NCI-H2196 (cell line): ENCODE measurements around the gene ZNF99.
"Not testable (repeated sequence)": the region's sequence is repeated elsewhere in the genome, so short reads cannot be mapped to it uniquely, and the experiment has no call there.

ENCODE experiments used
- DNase-seq: peaks from one replicate; lab custom pipeline; 2025; ENCODE audit not compliant: unreplicated experiment; lab: John Stamatoyannopoulos, UW

The ZNF99 gene

DNA sequence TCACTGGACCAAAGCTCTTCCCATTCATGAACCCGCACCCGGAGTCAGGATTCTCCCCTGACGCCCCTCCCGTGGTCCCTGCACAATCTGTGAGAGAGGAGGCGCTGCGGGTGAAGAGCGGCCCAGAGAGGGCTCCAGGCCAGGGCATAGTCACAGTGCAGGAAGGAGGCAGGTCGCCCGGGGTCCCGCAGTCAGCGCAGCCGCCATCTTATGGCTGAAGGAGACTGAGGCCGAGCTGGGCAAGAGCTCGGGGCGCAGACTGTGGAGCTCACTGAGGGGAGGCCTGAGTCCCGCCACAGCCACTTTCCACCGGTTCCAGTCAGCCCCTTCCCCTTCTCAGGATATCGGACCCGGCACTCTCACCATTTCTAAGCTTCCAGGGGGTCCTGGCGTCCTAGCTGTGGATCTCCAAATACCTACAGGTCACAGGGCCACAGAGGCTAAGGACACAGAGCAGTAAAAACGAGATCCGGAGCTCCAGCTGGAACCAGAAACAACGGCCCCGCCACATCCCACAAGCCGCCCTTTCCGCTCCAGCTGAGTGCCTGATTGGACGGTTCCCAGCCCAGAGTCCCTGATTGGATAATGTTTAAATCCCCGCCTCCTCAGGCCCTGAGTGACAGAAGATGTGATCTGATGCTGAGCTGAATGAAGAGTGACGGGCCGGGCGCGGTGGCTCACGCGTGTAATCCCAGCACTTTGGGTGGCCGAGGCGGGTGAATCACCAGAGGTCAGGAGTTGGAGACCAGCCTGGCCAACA, at the start of gene ZNF99:
Gene ZNF99 (minus strand): TSS at position 501 of the 760 bp plus-strand sequence. CDS start 135 bp downstream, at position 366.
- DNase-seq = no peak

DNA sequence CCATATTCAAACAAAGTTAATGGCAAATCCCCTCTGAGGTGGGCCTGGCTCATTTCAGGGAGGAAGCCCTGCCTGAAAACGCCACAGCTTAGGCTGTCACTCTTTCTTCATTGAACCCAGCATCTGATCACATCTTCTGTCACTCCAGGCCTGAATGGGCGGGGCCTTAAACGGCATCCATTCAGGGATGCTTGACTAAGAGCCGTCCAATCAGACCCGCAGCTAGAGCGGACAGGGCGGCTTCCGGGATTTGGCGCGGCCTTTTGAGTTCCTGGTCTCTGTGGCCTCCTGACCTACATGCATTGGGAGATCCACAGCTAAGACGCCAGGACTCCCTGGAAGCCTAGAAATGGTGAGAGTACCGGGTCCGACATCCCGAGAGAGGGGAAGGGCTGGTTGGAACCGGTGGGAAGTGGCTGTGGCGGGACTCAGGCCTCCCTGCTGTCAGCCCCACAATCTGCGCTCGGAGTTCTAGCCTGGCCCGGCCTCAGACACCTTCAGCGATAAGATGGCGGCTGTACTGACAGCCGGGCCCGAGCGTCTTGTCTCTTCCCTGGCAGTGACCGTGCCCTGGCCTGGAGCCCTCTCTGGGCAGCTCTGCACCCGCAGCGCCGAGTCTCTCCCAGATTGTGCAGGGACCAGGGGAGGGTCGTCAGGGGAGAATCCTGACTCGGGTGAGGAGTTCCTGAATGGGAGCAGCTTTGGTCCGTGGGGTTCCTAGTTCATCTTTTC, 48.2 kb upstream of the ZNF99 start, which contains the start of gene ZNF723:
Gene ZNF723 (plus strand): TSS at position 261 of the 732 bp plus-strand sequence. CDS start 89 bp downstream, at position 350.
- DNase-seq = no peak

DNA sequence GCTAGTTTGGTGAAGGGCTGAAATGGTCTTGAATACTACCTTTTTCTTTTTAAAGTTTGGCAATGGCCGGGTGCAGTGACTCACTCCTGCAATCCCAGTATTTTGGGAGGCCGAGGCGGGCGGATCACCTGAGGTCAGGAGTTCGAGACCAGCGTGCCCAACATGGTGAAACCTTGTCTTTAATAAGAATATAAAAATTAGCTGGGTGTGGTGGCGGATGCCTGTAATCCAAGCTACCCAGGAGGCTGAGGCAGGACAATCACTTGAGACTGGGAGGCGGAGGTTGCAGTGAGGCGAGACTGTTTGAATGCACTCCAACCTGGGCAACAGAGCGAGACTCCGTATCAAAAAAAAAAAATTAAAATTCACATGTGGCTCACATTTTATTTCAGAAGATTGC, 47.3 kb upstream of the ZNF99 start:
- no peak for DNase-seq

DNA sequence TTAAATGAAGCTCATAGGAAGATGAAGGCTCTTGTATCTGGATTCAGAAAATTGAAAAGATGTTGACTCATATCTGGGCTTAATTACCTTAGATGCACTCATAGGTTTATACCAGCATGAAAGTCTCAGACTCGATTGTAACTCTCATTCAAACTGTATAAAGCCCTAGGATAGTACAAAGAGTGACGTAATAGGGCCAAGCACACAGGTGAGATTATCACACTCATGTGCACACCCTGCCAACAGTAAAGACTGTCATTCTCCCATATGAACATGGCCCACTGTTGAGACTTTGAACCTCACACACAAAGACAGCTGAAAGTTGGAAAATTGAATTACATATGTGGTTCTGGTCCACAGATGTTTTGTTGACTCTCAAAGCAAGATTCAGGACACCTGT, 30.2 kb upstream of the ZNF99 start:
- DNase-seq = no peak

DNA sequence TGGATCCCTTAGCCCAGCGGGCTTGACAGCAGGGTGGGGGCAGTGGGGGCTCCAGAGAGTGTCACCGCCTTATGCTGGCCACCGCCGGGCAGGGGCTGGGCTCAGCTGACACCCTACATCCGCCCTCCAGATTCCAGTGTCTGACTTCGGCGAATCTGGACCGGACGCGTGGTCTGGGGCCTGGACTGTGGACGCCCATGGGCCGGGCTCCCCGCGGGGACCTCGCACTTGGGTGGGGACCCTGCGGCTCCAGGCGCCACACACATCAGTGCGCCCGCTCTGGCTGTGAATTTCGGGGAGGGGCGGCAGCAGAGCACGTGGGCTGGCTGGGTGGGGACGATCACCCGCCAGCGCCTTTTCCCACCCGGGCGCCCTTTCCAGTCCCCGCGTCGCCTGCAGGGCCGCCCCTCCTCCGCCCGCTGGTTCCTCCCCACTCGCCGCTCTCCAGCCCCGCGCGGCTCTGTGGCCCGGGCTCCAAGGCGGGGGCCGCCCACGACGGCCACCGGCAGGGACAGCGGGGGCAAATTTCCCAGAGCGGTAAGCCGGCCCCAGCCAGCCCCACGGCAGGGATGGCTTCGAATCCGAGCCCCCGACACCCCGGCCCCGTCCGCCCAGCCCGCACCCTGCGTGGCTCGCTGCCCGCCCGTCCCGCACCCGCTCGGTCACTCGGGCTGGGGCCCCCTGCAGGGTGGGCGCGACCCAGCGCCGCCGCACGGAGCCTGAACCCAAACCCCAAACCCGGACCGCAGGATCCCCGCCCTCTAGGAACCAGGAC, 23.3 kb upstream of the ZNF99 start:
- no peak for DNase-seq

DNA sequence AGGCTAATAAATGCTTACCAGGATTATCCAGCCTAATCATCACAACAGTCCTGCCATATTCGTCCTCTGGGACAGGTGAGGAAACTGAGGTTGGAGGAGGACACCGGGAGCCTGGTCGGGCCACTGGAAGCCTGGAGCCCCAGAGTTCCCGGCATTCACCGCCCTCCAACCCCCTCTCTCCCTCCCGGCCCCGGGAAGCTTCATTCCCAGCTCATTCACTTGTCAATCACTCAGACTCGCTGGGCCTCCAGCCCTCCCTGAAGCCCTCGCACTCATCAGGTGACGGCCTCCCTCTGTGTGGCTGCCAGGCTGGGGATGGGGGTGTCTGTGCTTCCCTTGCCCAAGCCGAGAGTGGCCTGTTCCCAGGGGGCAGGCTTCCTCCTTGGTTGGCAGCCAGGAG, 22.5 kb upstream of the ZNF99 start:
- no peak for DNase-seq

DNA sequence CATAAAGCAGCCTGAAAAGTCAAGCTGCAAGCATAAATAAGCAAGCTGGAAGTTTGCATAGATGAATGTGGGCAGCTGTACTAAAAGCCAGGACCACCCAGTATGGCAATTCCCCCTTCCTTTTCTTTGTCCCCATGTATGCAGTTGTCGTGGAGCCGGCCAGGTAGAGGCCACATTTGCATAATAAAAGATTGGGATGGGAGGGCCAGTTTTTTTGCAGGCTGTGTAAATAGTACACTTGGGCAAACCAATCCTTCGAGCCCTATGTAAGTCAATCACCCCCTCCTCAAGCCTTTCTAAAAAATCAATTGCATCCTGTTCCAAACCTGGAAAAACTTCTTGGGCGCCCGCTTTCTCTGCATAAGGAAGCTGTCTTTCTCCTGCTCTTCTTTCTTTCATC, 13.1 kb upstream of the ZNF99 start:
- DNase-seq = no peak

DNA sequence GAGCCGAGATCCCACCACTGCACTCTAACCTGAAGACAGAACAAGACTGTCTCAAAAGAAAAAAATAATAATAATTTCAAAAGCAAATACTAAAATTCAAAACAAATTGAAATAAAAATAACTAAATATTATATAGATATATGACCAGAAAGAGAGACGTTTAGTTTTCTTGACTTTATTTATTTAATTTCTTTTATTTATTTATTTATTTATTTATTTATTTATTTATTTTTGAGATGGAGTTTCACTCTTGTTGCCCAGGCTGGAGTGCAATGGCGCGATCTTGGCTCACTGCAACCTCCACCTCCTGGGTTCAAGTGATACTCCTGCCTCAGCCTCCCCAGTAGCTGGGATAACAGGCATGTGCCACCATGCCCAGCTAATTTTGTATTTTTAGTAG, 8.9 kb upstream of the ZNF99 start:
- DNase-seq = not testable (repeated sequence)

DNA sequence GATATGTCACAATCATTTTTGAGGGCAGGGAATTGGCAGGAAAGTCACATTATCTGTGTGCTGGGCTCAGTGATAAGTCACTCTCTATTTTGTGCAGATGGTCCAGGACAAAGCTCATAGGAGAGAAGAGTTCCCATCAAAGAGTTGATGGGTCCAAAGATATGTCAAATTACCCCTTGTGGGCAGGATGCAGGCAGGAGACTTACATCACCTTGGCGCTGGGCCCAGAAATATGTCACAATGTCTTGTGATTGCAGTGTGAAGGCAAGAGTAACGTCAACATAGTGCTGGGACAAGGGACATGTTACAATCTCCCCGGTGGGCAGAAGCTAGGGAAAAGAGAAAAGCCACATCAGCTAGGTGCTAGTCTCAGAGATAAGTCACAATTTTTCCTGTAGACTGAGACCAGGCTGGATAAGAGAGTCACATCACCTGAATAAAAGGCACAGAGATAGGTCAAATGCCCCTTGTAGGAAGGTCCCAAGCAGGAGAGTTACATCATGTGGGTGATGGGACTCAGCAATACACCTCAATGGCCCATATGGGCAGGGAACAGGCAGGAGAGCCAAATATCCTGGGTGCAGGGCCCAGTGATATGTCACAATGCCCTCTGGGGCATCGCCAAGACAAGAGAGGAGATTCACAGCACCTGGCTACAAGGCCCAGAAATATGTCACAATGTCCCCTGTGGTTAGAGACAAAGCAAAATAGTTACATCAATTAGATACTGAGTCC, 47.9 kb downstream of the ZNF99 start:
- no peak for DNase-seq

DNA sequence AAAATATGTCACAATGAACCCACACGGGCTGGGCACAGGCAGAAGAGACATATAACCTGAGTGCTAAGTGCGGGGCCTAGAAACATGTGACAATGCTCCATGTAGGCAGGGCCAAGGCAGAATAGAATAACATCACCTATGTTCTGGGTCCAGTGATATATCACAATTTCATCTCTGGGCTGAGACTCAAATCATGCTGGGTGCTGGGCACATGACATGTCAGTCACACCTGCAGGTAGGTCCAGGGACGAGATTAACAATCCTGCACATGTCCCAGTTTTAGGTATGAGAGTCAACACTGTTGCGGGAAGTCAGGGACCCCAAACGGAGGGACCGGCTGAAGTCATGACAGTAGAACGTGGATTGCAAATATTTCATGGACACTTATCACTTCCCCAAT, 50.3 kb downstream of the ZNF99 start:
- no peak for DNase-seq

DNA sequence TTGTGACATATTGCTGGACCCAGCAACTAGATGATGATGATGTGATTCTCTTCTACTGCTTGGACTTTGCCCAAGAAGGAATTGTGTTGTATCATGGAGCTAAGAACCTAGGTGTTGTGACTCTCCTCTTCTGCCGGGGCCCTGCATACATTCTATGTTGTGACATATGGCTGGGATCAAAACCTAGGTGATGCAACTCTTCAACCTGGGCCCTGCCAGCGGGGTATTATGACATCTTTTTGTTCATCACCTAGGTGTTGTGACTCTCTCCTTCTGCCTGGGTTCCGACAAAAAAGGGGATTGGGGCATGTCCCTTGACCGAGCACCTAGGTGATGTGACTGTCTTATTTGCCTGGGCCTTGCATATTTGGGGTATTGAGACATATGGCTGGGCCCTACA, 55.7 kb downstream of the ZNF99 start:
- not testable (repeated sequence) for DNase-seq

DNA sequence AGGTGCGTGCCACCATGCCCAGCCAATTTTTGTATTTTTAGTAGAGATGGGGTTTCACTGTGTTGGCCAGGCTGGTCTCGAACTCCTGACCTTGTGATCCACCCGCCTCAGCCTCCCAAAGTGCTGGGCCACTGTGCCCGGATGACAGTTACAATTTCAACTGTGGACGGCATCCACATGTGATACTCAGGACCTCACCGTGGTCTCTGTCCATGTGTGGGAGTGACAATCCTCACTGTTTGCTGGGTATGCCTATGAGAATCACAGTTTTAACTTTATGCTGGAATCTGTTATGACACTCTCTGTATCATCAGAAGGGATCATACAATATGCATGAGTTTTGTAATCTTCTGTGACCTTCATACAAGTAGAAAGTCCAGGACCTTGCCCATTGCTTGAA, 62.4 kb downstream of the ZNF99 start:
- not testable (repeated sequence) for DNase-seq

DNA sequence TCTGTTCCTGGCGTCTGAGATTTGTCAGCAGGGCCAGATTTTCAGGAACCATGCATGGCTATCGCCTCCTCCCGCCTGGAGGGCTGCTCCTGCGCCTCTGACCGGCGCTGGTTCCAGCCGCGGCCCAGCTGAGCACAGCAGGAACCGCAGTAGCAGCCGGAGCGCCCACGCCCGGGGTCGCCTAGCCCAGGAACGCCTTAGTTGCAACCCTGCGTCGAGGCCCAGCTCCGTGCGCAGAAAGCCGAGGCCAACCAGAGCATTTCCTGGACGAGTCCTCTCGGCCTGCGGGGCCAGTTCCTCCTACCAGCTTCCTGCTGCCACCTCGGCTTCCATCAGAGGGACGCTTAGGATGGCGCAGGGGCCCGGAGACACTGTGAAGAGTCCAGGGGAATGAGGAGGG, 75.0 kb downstream of the ZNF99 start:
- DNase-seq = no peak

DNA sequence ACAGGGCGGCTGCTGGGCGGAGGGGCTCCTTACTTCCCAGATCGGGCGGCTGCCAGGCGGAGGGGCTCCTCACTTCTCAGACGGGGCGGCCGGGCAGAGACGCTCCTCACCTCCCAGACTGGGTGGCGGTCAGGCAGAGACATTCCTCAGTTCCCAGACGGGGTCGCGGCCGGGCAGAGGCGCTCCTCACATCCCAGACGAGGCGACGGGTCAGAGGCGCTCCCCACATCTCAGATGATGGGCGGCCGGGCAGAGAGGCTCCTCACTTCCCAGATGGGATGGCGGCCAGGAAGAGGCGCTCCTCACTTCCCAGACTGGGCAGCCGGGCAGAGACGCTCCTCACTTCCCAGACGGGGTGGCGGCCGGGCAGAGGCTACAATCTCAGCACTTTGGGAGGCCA, 80.9 kb downstream of the ZNF99 start:
- DNase-seq = not testable (repeated sequence)

DNA sequence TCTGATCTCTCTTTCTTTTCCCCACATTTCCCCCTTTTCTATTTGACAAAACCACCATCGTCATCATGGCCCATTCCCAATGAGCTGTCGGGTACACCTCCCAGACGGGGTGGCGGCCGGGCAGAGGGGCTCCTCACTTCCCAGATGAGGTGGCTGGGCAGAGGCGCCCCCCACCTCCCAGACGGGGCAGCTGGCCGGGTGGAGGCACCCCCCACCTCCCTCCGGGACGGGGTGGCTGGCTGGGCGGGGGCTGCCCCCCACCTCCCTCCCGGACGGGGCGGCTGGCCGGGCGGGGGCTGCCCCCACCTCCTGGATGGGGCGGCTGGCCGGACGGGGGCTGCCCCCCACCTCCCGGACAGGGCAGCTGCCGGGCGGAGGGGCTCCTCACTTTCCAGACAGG, 81.3 kb downstream of the ZNF99 start:
- not testable (repeated sequence) for DNase-seq
